Measurements from ENCODE around the gene HGFAC. TPM values are rescaled to one million over a fixed set of nuclear protein-coding genes. Genes with fewer than 3 reads are reported as not detected.

HGFAC gene
- total RNA-seq, 3 donors from 2014 or later, result 0.95 TPM; not detected in 2

- peak; percentile 94 for TF ChIP-seq CTCF (IDR thresholded peaks at IDR 0.05)
- H3K36me3 ChIP-seq (ENCODE audit: low read depth), result no peaks in the 10 kb centered on the region
- ATAC-seq (peak; percentile 74), DNase-seq (peak; percentile 52 to 72 (median 58))
- no peak overlapping the region for H3K4me3 ChIP-seq
- H3K9me3 ChIP-seq, result no peaks in the 10 kb centered on the region
- H3K4me1 ChIP-seq (ENCODE audit: low read depth), result no peaks in the 10 kb centered on the region
- intact Hi-C loops (cut with DNase I, micrococcal nuclease), result loop anchor here in 1 of 2 donors (5.0 kb wide), 1 partner anchor 96 kb away; no protein-coding TSS in a partner anchor
Measured at GRCh38 chr4:3442959-3443749, 1.4 kb downstream of the HGFAC start.

- intact Hi-C loops (cut with DNase I, micrococcal nuclease), result loop anchor here in 1 of 2 donors (5.0 kb wide), 1 partner anchor 97 kb away; no protein-coding TSS in a partner anchor
- peak in 1 of 3 donors; percentile 41 for DNase-seq
- Histone ChIP-seq H3K4me3 (no peak overlapping the region), H3K9me3 (no peaks in the 10 kb centered on the region), H3K36me3 (ENCODE audit: low read depth) (no peaks in the 10 kb centered on the region), H3K4me1 (ENCODE audit: low read depth) (no peaks in the 10 kb centered on the region)
- no peak for TF ChIP-seq CTCF (IDR thresholded peaks at IDR 0.05)
- ATAC-seq, result no peak
Measured at GRCh38 chr4:3443750-3444309, 2.1 kb downstream of the HGFAC start.

- Histone ChIP-seq H3K9me3 (no peaks in the 10 kb centered on the region), H3K4me3 (no peak overlapping the region), H3K4me1 (ENCODE audit: low read depth) (no peaks in the 10 kb centered on the region), H3K36me3 (ENCODE audit: low read depth) (no peaks in the 10 kb centered on the region)
- TF ChIP-seq CTCF (IDR thresholded peaks at IDR 0.05), result no peak
- peak in 2 of 3 donors; percentile 25 to 47 for DNase-seq
- ATAC-seq, result no peak
- intact Hi-C loops (cut with DNase I, micrococcal nuclease), result loop anchor here in 1 of 2 donors (5.0 kb wide), 1 partner anchor 97 kb away; no protein-coding TSS in a partner anchor
Measured at GRCh38 chr4:3444351-3445110, 2.8 kb downstream of the HGFAC start.

- Histone ChIP-seq H3K36me3 (ENCODE audit: low read depth) (no peaks in the 10 kb centered on the region), H3K4me3 (no peak overlapping the region), H3K9me3 (no peaks in the 10 kb centered on the region), H3K4me1 (ENCODE audit: low read depth) (no peaks in the 10 kb centered on the region)
- DNase-seq (peak in 2 of 3 donors; percentile 9 to 37), ATAC-seq (no peak)
- intact Hi-C loops (cut with DNase I, micrococcal nuclease), result no loop called here
- TF ChIP-seq CTCF (IDR thresholded peaks at IDR 0.05), result no peak
Measured at GRCh38 chr4:3445111-3445820, 3.5 kb downstream of the HGFAC start.
